ENCODE measurements around the gene LRRC4C.
"Not testable (repeated sequence)": the region's sequence is repeated elsewhere in the genome, so short reads cannot be mapped to it uniquely, and the experiment has no call there.

LRRC4C gene

GRCh38 chr11:40877256-40877655, 582.2 kb downstream of the LRRC4C start:
- no peak for DNase-seq (ENCODE audit: low read depth in 2 of 2)

- no peak for DNase-seq (ENCODE audit: low read depth in 2 of 2)
Observed at GRCh38 chr11:40867991-40868632, 591.3 kb downstream of the LRRC4C start.

GRCh38 chr11:40857754-40858153, 601.7 kb downstream of the LRRC4C start:
- not testable (repeated sequence) for DNase-seq (ENCODE audit: low read depth in 2 of 2)

DNA sequence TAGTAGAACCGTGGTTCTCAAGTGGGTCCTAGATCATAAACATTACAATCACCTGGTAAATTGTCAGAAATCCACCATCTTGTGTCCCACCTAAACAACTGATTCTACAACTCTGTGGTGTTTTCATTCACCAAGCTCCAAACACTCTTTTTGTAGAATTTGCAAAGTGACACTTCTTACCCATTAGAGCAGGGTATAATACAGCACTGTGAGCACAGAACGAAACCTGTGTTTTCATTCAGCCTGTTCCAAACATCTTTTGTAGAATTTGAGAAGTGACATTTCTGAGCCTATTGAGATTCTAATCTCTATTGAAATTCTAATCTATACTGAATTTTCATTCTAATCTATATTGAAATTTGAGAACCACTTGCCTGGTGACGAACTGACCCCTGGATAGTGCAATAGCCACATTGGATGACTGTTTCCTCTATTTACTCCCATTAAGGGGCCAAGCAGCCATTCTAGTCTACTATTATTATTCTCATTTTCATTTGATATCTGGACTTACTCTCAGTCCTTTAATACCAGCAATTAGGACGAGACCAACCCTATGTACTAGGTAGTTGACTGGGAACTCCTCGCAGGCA, 616.6 kb downstream of the LRRC4C start:
- no peak for DNase-seq (ENCODE audit: low read depth in 2 of 2)

DNA sequence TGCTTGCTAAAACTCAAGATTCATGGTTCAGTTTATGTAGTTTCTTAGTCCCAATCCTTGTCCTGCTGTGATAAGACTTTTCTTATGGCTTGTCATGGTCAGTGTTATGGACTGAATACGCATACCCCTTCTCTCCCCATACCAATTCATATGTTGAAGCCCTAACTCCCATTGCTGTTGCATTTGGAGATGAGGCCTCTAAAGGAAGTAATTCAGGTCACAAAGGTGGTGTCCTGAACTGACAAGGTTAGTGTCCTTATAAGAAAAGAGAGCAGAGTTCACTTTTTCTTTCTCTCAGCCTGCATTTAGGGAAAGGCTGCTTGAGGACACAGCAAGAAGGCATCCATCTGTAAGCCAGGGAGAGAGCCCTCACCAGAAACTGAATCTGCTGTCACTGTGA, 618.2 kb downstream of the LRRC4C start:
- no peak for DNase-seq (ENCODE audit: low read depth in 2 of 2)

- no peak for DNase-seq (ENCODE audit: low read depth in 2 of 2)
Observed at GRCh38 chr11:40838181-40838683, 621.2 kb downstream of the LRRC4C start.

DNA sequence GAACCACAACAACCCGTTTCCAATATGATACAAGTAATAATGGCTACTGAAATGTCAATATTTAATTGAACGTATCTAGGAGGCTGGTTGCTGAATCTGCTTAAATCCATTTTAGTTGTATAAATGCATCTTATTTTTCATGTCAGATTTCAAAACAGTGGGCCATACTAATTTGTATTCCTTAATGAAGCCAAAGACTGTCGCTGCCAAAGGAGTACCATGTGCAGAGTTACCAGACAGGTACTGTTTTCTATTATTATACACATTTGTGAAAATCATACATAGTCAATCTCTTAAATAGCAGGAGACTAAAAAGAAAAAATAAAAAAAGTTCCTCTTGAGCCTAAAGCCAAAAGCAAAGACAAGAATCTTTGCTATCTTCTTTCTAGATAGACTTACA, 632.3 kb downstream of the LRRC4C start:
- DNase-seq (ENCODE audit: low read depth in 2 of 2): no peak

GRCh38 chr11:40826601-40827000, 632.9 kb downstream of the LRRC4C start:
- DNase-seq (ENCODE audit: low read depth in 2 of 2): no peak

- no peak for DNase-seq (ENCODE audit: low read depth in 2 of 2)
Observed at GRCh38 chr11:40825201-40825834, 634.1 kb downstream of the LRRC4C start.

DNA sequence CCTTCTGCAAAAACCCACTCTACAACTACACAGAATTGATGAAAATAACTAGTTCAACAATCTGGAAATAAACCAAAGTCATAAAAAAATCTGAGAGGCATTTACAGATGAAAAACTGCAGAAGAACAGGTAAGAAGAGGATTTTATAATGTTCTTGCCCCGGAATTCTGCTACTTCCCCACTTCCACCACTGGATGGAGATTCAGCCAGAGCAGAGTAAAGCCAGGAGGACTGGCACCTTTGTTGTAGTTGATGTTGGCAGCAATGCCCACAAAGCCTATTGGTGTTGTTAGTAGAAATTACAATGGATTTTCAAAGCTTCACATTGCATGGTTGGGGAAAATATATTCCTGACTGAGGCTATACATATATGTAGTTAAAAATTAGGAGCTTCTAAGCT, 640.2 kb downstream of the LRRC4C start:
- DNase-seq (ENCODE audit: low read depth in 2 of 2): no peak

DNA sequence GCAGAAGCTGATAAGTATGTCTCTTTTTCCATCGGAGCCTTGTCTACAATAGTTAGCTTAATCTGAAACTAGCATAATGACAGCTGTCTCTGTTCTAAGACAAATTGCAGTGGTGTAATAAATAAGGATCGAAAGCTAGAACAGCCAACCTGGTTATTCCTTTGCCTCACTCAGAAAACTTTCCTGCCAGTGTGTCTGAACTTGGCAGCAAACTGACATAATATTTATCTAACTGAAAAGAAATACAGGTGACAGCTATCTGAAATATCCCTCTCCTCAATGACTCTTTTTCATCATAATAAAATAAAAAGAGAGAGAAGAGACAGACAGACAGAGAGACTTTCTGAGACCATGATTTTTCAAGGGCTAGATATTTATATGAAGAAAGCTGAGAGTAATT, 642.5 kb downstream of the LRRC4C start:
- no peak for DNase-seq (ENCODE audit: low read depth in 2 of 2)

DNA sequence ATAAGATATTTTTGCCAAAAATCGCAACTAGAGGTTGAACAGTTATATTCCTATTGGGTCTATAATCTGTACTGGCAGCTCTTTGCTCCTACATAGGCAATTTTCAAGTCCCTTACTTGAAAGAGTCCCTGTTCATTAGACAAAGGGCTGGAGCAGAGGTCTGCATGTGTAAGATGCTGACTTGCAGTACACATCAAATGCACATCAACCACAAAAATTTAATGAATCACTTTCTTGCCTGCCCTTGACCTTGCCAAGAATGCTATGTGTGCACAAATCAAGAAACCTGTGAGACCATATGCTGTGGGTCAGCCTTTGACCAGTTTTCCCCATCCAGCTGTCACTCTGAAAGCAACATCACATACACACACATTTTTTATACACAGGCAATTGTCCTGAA, 661.5 kb downstream of the LRRC4C start:
- no peak for DNase-seq (ENCODE audit: low read depth in 2 of 2)

DNA sequence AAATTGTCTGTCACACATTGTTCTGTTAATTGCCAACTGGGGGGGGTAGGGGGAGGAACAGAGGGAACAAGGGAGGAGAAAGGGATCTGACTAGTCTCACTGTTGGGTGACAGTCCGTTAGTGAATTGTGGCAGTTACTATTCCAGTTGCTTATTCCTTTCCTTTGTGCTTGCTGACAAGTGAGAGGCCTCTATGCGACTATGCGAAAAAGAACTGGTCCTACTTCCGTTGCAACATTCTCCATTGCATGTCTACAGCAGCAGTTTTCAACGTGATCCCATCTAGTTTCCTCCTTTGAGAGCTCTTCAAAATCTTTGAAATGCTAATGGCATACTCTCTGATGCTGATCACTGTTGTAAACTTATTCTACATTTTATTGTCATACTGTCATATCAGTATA, 672.2 kb downstream of the LRRC4C start:
- DNase-seq (ENCODE audit: low read depth in 2 of 2): no peak

- no peak for DNase-seq (ENCODE audit: low read depth in 2 of 2)
Observed at GRCh38 chr11:40763046-40763445, 696.4 kb downstream of the LRRC4C start.

- DNase-seq (ENCODE audit: low read depth in 2 of 2): no peak
Observed at GRCh38 chr11:40759341-40759740, 700.1 kb downstream of the LRRC4C start.

DNA sequence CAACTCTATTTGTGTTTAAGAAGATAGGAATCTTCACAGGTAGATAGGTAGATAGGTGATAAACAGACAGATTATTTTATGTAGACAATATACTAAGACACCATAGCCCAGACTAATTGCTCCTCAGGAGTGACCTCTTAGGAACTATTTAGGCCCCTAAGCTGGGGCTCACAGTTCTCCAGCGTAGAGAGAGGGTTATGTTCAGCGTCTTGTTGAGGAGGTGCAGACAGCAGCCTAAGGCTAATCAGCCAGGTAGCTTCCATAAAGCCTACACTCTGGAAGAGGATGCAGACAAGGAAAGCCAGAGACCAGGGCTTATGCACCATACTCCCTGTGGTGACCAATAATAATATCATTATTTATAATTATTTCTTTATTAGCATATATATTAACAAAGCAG, 705.2 kb downstream of the LRRC4C start:
- no peak for DNase-seq (ENCODE audit: low read depth in 2 of 2)

GRCh38 chr11:40746282-40746681, 713.2 kb downstream of the LRRC4C start:
- no peak for DNase-seq (ENCODE audit: low read depth in 2 of 2)

DNA sequence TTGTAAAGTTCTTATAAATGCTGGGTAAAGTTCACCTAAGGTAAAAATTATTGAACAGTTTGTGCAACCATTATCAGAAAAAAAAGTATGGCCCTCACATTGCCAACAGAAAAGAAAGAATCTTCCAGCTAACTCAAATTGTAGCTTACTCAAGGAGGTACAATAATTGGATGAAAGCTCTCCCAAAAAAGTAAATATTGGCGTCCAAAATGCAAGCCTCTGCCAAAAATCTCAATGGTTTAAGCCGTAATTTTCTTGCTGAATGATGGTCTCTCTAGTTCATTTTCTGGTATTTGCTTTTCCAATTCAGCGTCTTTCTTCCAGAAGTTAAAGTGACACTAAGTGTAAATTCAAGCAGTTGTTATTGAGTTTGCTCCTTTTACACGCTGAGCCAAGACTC, 727.3 kb downstream of the LRRC4C start:
- DNase-seq (ENCODE audit: low read depth in 2 of 2): no peak

GRCh38 chr11:40722179-40722795, 737.2 kb downstream of the LRRC4C start:
- DNase-seq (ENCODE audit: low read depth in 2 of 2): no peak

DNA sequence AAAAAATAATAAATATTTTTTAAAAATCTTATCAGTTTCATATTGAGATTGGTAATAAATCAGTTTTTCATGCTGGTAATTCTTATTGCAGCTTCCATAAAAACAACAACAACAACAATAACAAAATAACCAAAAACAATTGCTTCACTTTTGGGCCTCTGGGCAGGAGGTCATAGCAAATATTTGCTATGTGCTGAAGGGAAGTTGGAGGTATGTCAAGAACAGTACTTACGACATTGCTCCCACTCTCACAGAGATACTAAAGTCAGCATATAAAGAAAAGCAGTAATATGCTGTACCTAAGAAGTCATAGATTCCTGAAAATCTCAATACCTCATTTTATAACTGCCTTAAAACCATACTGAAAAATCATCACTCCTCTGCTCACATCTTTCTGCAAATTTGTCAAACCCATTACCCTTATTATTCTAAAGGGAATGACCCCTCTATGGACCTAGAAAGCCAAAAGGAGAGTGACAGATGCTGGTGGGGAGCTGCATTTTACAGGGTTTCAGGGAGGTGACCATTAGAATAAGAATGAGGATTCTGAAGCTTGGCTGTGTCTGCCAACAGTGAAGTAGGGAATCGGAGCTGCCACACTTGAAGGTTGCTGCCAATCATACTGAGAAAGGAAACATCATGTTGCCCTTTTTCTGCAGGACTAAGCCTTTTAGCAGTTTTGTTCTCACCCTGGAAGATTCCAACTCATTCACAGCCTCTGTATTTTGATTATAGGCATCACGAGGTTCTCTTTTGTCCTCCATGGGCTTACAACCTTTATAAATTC, 742.9 kb downstream of the LRRC4C start:
- no peak for DNase-seq (ENCODE audit: low read depth in 2 of 2)

- DNase-seq (ENCODE audit: low read depth in 2 of 2): no peak
Observed at GRCh38 chr11:40713083-40713482, 746.4 kb downstream of the LRRC4C start.

- DNase-seq (ENCODE audit: low read depth in 2 of 2): no peak
Observed at GRCh38 chr11:40701027-40701426, 758.4 kb downstream of the LRRC4C start.

Data from stimulated activated CD8-positive, alpha-beta memory T cell treated with anti-CD3 and anti-CD28 coated beads, Interleukin-2, amount 100 ng/mL, for 1 hour (primary cell).